CD4-positive, CD25-positive, alpha-beta regulatory T cell (primary cell): ENCODE measurements around the gene FAM78B. TPM values are rescaled to one million over a fixed set of nuclear protein-coding genes. Genes with fewer than 3 reads are reported as not detected.

Source experiments
- ATAC-seq, 2 donors: fragments of 150-1000 bp; cut with Tn5 transposase; one replicate each; pipeline ENCODE4 v1.10.0; 2021; ENCODE audit warnings: low read depth in 2 of 2, moderate number of reproducible peaks in 2 of 2, moderate library complexity in 1 of 2
- DNase-seq, 3 donors: peaks; one replicate each; pipeline versions ENCODE4 v3.0.0 to v3.0.0-alpha.2; 2012 to 2022; ENCODE audit warnings: mixed read lengths in 1 of 3
- H3K27ac ChIP-seq: one replicate; pipeline ENCODE4 v1.7.0; 2013; ENCODE audit warnings: mild to moderate bottlenecking, low read length; ENCODE audit not compliant: insufficient read depth, poor library complexity, severe bottlenecking
- H3K27me3 ChIP-seq: one replicate; pipeline ENCODE4 v1.7.0; 2013; ENCODE audit warnings: low read length; ENCODE audit not compliant: control insufficient read depth, insufficient read depth
- H3K36me3 ChIP-seq: one replicate; pipeline ENCODE4 v1.7.0; 2013; ENCODE audit warnings: mild to moderate bottlenecking, low read length, moderate library complexity; ENCODE audit not compliant: control insufficient read depth, insufficient read depth
- H3K4me1 ChIP-seq: 2 replicates; pipeline ENCODE4 v1.7.0; 2013; ENCODE audit warnings: mild to moderate bottlenecking, low read length; ENCODE audit not compliant: insufficient read depth, control insufficient read depth, poor library complexity, severe bottlenecking
- H3K4me3 ChIP-seq: one replicate; pipeline ENCODE4 v1.7.0; 2013; ENCODE audit warnings: low read depth, mild to moderate bottlenecking, low read length, moderate library complexity
- H3K9me3 ChIP-seq, 2 experiments: 1 replicate in 1 of 2; 2 replicates in 1 of 2; pipeline ENCODE4 v1.7.0; 2013; ENCODE audit warnings: low read length in 2 of 2, mild to moderate bottlenecking in 1 of 2, moderate library complexity in 1 of 2; ENCODE audit not compliant: control insufficient read depth in 2 of 2
- H3K27ac Mint-ChIP-seq, 3 donors: one replicate each; pipeline ENCODE4 v1.8.0; 2020 to 2022; ENCODE audit warnings: mild to moderate bottlenecking in 3 of 3, mixed read lengths in 3 of 3, moderate library complexity in 2 of 3
- H3K27me3 Mint-ChIP-seq: one replicate; pipeline ENCODE4 v1.8.0; 2022; ENCODE audit warnings: mild to moderate bottlenecking, mixed read lengths
- H3K36me3 Mint-ChIP-seq: one replicate; pipeline ENCODE4 v1.8.0; 2020; ENCODE audit warnings: mixed read lengths
- H3K4me1 Mint-ChIP-seq, 4 donors: one replicate each; pipeline ENCODE4 v1.8.0; 2020 to 2022; ENCODE audit warnings: mixed read lengths in 4 of 4, mild to moderate bottlenecking in 1 of 4
- H3K4me3 Mint-ChIP-seq, 4 donors: one replicate each; pipeline ENCODE4 v1.8.0; 2020 to 2022; ENCODE audit warnings: mild to moderate bottlenecking in 4 of 4, mixed read lengths in 4 of 4, moderate library complexity in 3 of 4
- H3K9me3 Mint-ChIP-seq, 7 donors: one replicate each; pipeline ENCODE4 v1.8.0; 2020 to 2022; ENCODE audit warnings: mixed read lengths in 7 of 7, mild to moderate bottlenecking in 3 of 7, moderate library complexity in 2 of 7
- polyA plus RNA-seq, 4 donors: library from polyadenylated mRNA; unstranded; fragments of 300-500 nt; fragmentation: Illumina TruSeq; gene quantifications; one replicate each; pipeline ENCODE4 v1.2.3, GENCODE V29; 2021
- total RNA-seq: library from RNA; stranded (reverse); gene quantifications from one replicate; pipeline ENCODE4 v1.2.3, GENCODE V29; 2022

FAM78B gene
- total and polyA plus RNA-seq, 5 donors from 2014 or later, result 0.07 to 0.30 TPM; not detected in 3

- Histone ChIP-seq H3K4me3 (no peak overlapping the region), H3K9me3 (no peaks in the 10 kb centered on the region), H3K27ac (no peak overlapping the region), H3K4me1 (no peaks in the 10 kb centered on the region), H3K36me3 (no peaks in the 10 kb centered on the region), H3K27me3 (peaks cover 3% of the 10 kb centered on the region)
- Mint-ChIP-seq H3K4me1 (no peaks in the 10 kb centered on the region), H3K36me3 (no peaks in the 10 kb centered on the region), H3K9me3 (peaks cover 0 to 5% (median 0%) of the 10 kb centered on the region in 7 donors), H3K4me3 (no peak overlapping the region), H3K27ac (no peak overlapping the region), H3K27me3 (peaks cover 12% of the 10 kb centered on the region)
- no peak for ATAC-seq
- DNase-seq, result no peak
These were observed 146.6 kb downstream of the FAM78B start for GRCh38 chr1:166020210-166020609.
